Esophagus muscularis mucosa (tissue), 3 donors: ENCODE results near the gene POLR3G.

Experiments used
- CTCF ChIP-seq, 3 experiments: fragments of 200-600 bp in 2 of 3; fragments of 450-650 bp in 1 of 3; sonication (generic) in 2 of 3; IDR thresholded peaks; one replicate each; pipeline ENCODE4 v1.5.1; 2017 to 2019; ENCODE audit warnings: antibody characterized with exemption in 3 of 3, mild to moderate bottlenecking in 2 of 3, moderate library complexity in 1 of 3
- POLR2A ChIP-seq: fragments of 450-650 bp; IDR thresholded peaks from one replicate; pipeline ENCODE4 v1.6.1; 2017; ENCODE audit warnings: antibody characterized with exemption, moderate library complexity, mild to moderate bottlenecking, low read depth
- POLR2AphosphoS5 ChIP-seq, 2 donors: sonication (generic); formaldehyde crosslinking; IDR thresholded peaks; one replicate each; pipeline ENCODE4 v1.6.1; 2017; ENCODE audit warnings: antibody characterized with exemption in 2 of 2

DNA sequence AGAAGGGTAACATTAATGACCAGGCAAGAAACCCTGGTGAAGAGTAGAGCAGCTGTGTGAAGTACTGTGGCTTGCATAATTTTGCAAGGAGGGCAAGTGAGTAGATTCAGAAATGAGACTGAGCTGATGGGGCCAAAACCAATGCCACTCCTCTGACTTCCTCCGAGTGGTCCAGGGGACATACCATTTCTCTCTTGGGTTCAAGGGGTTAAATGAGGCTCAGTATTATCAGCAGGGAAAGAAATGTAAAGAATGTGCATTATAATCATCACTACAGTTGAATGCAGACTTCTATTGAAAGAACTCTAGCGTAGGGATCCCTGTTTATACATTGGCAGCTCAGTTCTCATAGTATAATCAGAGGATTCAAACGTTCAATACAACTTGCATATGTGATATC is 9.9 kb downstream of the POLR3G start:
- TF ChIP-seq CTCF (IDR thresholded peaks at IDR 0.05) (no peak), POLR2A (no peak), POLR2AphosphoS5 (IDR thresholded peaks at IDR 0.05) (no peak)
